Measurements from ENCODE around the gene SEC24A.
"Not testable (repeated sequence)": the region's sequence is repeated elsewhere in the genome, so short reads cannot be mapped to it uniquely, and the experiment has no call there.

The SEC24A gene

DNA sequence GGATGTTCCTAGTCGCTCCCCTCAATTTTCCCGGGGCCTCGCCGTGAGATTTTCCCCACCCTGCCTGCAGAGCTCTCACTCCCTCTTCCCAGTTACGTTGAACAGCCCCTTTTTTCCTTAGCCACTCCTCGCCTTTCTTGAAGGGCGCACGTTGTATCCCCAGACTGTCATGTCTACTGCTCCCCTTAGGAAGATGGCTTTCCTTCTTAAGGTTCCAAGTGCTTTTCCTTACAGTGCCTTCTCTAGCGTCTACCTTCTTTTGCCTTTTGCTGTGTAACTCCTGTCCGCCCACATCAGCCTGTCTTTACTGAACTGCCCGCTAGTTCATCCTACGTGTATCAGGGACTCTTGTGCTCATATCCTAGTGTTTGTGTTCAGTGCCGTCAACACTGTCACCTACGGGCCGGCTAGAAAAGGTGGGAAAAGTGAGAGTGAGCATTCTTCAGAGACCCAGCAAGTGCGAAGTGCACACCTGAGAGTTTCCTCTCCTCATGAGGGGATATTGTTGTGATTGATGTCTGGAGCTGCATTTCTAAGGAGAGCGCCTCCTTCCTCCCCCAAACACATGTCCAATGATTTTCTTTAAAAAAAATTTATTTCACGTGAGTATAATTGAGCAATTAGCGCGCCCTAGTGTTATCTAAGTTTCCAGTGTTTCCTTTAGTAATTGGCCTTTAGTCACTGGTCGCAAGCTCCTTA lies 90.5 kb downstream of the SEC24A start:
- peak; percentile 38 for DNase-seq (ENCODE audit: insufficient read length, low spot score)
- FAIRE-seq, result no peak

DNA sequence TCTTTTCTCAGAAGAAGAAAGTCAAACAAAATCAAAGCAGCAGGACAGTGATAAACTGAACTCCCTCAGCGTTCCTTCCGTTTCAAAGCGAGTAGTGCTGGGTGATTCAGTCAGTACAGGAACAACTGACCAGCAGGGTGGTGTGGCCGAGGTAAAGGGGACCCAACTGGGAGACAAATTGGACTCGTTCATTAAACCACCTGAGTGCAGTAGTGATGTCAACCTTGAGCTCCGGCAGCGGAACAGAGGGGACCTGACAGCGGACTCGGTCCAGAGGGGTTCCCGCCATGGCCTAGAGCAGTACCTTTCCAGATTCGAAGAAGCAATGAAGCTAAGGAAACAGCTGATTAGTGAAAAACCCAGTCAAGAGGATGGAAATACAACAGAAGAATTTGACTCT lies 92.5 kb downstream of the SEC24A start:
- no peak for FAIRE-seq
- no peak for DNase-seq (ENCODE audit: insufficient read length, low spot score)

DNA sequence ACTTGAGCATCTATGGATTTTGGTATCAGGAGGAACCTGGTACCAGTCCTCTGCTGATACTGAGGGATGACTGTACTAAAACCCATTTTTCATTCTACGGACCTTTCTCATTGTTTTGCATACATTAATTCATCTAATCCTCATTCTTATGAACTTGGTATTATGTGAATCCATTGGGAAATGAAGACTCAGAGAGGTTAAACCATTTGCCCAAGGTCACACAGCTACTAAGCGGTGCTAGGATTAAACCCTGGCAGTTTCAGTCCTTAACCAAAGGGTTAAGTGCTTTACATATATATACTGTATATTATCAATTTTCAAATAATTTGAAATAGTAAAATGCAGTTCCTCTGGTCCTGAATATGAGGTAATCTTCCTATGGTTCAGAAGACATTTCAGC lies 93.5 kb downstream of the SEC24A start:
- no peak for DNase-seq (ENCODE audit: insufficient read length, low spot score)
- FAIRE-seq, result no peak

DNA sequence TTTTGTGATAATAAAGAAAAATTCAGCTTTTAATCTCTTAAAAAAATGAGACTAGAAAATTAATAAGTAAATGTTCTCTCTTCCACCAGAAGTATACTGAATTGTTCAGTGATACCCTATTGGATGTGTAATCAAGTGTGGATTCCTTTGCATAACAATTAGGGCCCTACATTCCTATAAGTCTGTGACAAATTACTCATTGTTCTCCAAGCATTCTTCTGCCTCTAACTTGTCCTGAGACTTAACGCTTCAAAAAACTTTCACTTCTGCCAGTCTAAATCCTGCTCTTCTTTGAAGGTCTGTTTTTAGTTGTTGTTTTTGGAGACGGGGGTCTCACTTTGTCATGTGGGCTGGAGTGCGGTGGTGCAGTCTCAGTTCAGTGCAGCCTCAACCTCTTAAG lies 100.8 kb downstream of the SEC24A start:
- no peak for DNase-seq (ENCODE audit: insufficient read length, low spot score)
- FAIRE-seq, result no peak

DNA sequence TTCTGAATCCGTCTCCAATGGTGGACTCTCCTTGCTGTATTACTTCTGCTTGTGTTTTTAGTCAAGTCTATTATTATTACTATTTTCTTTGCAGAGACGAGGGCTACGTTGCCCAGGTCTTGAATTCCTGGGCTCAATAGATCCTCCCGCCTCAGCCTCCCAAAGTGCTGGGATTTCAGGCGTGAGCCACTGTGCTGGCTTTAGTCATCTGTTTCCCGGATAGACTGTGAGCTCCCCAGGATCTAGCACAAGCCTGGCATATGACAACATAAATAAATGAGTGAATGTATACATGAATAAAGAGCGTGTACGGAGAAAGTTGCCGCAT lies 109.6 kb downstream of the SEC24A start:
- FAIRE-seq (no peak), DNase-seq (ENCODE audit: insufficient read length, low spot score) (no peak)

DNA sequence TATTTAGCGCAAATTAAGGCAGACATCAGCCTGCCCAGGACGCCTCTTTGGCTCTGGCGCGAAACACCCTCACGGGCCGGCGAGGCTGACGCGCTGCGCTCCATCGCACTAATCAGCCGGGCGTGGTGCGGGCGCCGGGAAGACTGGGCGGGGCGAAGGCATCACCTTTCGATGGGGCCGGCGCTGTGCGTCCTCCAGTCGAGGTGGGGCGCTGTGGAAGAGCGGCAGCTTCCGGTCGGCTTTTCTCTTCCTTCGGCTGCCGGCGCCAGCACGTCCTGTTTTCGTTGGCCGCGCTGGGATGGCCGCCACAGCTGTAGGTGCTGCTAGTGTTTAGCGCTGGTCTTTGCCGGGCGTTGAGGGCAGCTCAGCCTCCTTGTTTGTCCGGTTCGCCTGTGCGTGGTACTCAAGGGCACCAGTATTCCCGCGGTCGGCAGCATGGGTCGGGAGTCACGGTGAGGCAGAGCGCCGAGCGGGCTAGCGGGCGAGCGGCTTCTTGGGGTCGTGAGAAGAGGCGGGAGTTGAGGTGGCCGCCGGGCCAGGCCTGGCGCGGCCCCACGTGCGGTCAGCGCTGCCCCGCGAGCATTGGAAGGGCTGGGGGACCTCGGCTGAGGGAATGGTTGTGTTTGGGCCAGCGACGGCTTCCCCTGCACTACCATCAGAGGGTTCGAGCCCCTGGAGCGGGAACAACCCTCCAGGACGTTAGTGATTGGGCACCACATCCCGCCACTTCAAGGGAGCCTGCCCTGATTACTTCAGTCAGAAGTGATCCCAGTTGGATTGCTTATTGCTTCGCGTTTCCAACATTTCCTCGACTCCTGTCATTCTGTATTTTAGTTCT lies 110.1 kb downstream of the SEC24A start, which contains the start of gene DDX46:
DDX46 (plus strand) TSS at position 276 of the 838 bp plus-strand sequence; CDS start at position 436, 160 bp downstream.
- peak; percentile 92 for DNase-seq (ENCODE audit: insufficient read length, low spot score)
- FAIRE-seq, result peak; percentile 46

DNA sequence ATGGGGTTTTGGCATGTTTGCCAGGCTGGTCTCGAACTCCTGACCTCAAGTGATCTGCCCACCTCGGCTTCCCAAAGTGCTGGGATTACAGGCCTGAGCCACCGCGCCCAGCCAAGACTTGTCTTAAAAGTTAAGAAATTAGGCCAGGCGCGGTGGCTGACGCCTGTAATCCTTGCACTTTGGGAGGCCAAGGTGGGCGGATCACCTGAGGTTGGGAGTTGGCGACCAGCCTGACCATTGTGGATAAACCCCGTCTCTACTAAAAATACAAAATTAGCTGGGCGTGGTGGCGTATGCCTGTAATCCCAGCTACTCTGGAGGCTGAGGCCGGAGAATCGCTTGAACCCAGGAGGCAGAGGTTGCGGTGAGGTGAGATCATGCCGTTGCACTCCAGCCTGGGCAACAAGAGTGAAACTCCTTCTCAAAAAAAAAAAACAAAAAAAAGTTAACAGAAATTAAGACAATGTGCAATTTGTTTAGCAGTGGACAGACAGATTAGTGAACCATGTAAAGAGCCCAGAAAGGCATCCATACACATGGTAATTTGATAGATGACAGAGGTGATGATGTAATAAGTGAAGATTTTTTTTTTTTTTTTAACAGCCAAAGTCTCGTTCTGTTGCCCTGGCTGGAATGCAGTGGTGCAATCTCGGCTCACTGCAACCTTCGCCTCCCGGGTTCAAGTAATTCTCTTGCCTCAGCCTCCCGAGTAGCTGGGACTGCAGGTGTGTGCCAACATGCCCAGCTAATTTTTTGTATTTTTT lies 119.1 kb downstream of the SEC24A start:
- not testable (repeated sequence) for DNase-seq (ENCODE audit: insufficient read length, low spot score); FAIRE-seq

DNA sequence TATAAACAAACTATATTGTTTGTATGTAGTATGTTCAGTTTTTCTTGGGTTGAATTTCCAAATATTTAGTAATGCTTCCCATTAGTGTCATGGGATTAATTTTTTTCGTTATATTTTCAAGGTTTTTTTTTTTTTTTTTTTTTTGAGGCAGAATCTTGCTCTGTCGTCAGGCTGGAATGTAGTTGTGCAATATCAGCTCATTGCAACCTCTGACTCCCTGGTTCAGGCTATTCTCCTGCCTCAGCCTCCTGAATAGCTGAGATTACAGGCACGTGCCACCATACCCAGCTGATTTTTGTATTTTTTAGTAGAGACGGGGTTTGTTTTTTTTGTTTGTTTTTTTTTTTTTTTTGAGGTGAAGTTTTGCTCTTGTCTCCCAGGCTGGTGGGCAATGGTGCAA lies 120.6 kb downstream of the SEC24A start:
- FAIRE-seq (no peak), DNase-seq (ENCODE audit: insufficient read length, low spot score) (no peak)

DNA sequence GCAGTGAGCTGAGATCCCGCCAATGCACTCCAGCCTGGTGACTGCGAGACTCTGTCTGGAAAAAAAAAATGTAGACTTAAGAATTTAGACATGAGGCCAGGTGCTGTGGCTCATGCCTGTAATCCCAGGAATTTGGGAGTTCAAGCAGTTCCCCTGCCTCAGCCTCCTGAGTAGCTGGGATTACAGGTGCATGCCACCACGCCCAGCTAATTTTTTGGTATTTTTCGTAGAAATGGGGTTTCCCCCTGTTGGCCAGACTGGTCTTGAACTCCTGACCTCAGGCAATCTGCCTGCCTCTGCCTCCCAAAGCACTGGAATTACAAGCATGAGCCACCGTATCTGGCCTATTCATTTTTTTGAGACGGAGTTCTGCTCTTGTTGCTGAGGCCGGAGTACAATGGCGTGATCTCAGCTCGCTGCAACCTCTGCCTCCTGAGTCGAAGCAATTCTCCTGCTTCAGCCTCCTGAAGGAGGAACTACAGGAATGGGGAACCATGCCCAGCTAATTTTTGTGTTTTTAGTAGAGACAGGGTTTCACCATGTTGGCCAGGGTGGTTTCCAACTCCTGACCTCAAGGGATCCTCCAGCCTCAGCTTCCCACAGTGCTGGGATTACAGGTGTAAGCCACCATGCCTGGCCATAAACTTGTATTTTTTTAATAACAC lies 124.0 kb downstream of the SEC24A start:
- FAIRE-seq (no peak), DNase-seq (ENCODE audit: insufficient read length, low spot score) (no peak)

DNA sequence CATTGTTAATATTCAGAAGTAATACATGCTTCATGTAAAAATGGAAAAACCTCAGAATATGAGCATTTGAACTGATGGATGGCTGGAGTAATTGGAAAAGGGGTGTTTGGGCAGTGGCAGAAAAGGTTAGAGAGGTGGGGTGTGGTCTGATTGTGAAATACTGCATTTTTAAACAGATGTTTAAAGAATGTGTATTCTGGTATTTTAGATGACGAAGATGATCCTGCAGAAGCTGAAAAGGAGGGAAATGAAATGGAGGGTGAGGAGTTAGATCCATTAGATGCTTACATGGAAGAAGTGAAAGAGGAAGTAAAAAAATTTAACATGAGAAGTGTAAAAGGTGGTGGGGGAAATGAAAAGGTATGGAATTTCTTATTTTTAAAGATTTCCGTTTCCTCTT lies 128.8 kb downstream of the SEC24A start:
- FAIRE-seq (no peak), DNase-seq (ENCODE audit: insufficient read length, low spot score) (no peak)
